NCI-H2171 (cell line): Measurements from ENCODE around the gene STIM1.
"Not testable (repeated sequence)": the region's sequence is repeated elsewhere in the genome, so short reads cannot be mapped to it uniquely, and the experiment has no call there.

Experiments used
- DNase-seq: peaks from one replicate; lab custom pipeline; 2025; lab: John Stamatoyannopoulos, UW

The STIM1 gene

DNA sequence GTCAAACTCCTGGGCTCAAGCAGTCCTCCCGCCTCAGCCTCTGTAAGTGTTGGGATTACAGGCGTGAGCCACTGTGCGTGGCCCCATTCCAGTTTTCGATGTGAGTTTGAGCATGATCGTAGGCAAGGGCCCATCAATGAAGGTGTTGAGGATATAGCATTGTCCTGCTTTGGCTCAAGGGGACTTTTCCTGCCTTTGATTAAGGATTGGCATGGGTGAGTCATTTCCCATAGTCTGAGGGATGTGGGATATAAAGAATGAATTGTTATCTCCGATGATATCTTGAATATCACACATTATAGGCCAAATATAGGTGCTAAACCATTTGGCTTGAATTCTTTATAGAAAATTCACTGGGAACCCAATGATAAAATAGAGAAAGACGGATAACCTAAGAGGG, 30.4 kb downstream of the STIM1 start:
- DNase-seq: no peak

DNA sequence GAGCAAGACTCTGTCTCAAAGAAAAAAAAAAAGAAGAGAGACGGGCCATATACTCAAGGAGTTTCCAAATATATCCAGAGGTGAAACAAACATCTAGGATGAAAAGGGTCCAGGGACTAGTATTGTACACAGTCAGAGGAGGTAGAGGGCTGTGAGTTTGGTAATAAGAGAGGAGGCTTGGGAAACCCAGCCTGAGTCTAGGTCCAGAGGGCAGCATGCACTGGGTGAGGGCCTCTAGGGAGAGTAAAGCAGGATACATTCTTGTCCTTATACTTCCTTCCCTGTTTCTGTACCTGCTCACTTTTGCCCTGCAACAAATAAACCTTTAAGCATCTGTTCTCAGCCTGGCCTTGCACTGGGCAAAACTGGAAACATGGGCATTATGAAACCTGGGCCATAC, 31.5 kb downstream of the STIM1 start:
- DNase-seq: no peak

DNA sequence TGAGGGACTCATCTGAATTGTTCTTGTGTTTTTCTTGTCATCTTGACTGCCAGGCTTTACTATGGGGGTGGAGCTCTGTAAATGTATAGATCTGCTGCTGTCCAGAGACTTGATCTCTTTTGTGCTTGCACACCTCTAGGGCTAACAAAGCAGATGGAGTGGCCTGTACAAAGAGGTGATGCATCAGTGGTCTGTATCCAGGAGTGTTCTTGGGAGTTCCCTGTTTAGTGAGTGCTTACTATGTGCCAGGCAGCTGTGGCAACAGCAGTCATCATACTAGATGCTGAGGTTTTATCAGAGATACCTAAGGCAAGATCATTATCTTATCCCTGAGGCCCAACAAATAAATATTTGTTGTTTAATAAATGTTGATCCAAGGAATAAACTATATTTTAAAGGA, 33.4 kb downstream of the STIM1 start:
- no peak for DNase-seq

DNA sequence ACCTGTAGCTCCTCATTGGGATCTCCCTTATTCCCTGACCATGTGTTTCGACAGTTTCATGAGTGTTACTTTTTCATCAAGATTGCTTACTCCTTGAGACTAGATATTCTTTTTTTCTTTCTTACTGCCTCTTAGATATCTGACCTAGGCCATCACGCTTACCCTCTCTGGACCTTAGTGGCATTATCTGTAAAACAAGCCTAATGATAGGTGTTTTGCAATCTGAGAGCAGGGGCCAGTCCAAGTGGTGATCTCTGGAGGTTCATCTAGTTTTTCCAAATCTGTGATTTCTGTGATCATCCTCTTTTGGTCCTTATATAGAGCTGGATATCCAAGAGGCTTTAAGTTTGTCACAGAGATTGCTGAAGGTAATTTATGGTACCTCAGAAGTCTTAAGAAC, 34.5 kb downstream of the STIM1 start:
- no peak for DNase-seq

DNA sequence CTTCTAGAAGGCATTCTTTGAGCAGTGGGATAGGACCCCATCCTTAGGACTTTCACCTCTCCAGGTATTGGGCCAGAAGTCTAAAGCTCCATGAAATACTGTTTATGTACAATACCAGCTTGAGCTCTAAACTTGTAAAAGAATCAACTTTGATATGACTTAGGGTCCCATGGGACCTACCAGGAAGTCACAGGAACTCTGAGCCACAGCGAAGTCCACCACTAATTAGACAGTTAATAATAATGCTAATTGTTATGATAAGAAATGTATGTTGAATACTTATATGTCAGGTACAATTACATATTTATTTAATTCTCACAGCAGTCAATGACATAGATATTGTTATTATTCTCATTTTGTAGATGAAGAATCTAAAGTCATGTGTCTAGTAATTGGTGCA, 35.3 kb downstream of the STIM1 start:
- no peak for DNase-seq

DNA sequence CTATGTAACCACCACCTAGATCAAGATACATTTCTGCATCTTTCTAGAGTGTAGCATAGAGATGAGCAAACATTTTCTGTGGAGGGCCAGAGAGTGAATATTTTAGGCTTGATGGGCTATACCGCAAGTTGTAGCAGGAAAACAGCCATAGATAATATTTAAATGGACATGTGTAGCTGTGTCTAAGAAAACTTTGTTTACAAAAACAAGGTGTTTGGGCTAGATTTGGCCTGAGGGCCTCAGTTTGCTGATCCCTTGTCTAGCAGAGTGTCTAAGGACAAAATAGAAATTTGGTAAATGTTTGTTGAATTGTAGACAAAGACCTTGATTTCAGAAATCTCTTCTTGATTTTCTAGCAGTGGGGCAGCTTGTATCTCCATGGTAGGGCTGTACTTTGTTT, 36.3 kb downstream of the STIM1 start:
- no peak for DNase-seq

DNA sequence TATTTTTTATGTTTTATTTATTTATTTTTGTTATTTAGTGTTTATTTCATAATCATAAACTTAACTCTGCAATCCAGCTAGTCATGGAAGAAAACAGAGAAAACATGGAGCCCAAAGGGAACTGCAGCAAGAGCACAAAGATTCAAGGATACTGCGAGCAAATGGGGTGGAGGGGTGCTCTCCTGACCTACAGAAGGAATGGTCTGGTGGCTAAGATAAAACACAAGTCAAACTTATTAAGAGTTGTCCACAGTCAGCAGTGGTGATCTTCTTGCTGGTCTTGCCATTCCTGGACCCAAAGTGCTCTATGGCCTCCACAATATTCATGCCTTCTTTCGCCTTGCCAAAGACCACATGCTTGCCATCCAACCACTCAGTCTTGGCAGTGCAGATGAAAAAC, 36.7 kb downstream of the STIM1 start:
- DNase-seq: no peak

DNA sequence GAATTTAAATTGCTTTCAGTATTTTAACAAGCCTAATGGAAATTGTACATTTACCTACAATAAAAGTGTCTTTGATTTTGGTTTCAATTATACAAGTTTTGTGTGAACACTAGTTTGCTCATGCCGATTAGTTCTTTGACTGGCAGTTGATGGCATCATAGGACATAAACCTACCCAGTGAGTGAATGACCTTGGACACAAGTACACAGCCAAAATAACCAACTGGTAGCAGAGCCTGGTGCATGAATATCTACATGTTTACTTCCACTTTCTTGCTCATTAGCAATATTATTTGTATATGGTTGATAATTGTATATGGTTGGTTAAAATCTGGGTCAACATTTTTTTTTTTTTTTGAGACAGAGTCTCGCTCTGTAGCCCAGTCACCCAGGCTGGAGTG, 37.8 kb downstream of the STIM1 start:
- DNase-seq: no peak

DNA sequence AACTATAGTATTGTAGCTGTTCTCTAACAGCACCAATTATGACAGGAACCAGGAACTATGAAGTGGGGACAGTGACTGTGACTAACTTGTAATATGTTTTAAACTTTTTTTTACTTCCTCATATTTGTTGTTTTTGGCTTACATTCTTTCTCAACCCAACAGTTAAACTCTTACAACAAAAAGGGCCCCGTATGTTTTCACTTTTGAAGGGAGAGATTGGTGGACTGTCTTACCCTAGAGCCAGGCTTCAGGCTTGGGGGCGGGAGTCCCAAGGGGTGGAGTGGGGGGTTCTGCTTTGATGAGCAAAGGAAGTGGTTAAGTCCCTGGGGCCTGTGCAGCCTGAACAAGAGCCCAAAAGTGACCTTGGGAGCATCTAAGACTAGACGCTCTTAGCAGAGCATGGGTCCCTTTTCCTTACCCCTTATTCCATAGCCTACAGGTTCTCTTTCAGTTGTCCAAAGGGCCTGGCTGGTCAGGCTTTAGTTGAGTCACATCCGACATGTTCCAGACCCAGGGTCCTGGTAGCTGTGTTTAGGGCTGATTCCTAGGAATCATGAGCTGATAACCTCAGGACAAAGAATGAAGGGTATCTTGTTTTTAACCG, 38.8 kb downstream of the STIM1 start:
- DNase-seq: no peak

DNA sequence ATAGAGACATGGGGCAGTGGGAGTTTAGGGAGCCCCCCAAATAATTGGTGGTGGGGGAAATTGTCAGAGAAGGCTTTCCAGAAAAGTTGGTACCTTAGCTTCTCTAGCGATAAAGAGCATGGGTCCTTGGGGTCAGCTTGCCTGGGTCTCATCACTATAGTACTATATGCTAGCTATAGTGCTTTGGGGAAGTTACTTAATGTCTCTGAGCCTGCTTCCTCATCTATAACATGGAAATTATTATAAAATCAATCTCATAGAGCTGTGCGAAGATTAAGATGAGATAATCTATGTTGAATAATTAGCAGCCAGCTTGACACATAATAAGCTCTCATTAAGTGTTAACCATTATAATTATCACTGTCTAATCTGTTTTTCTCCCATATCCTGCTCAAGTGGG, 41.2 kb downstream of the STIM1 start:
- DNase-seq: no peak

DNA sequence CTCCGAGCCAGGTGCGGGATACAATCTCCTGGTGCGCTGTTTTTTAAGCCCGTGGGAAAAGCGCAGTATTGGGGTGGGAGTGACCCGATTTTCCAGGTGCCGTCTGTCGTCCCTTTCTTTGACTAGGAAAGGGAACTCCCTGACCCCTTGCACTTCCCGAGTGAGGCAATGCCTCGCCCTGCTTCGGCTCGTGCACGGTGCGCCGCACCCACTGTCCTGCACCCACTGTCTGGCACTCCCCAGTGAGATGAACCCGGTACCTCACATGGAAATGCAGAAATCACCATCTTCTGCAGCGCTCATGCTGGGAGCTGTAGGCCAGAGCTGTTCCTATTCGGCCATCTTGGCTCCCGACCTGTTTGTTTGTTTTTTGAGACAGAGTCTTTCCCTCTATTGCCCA, 44.8 kb downstream of the STIM1 start:
- not testable (repeated sequence) for DNase-seq

DNA sequence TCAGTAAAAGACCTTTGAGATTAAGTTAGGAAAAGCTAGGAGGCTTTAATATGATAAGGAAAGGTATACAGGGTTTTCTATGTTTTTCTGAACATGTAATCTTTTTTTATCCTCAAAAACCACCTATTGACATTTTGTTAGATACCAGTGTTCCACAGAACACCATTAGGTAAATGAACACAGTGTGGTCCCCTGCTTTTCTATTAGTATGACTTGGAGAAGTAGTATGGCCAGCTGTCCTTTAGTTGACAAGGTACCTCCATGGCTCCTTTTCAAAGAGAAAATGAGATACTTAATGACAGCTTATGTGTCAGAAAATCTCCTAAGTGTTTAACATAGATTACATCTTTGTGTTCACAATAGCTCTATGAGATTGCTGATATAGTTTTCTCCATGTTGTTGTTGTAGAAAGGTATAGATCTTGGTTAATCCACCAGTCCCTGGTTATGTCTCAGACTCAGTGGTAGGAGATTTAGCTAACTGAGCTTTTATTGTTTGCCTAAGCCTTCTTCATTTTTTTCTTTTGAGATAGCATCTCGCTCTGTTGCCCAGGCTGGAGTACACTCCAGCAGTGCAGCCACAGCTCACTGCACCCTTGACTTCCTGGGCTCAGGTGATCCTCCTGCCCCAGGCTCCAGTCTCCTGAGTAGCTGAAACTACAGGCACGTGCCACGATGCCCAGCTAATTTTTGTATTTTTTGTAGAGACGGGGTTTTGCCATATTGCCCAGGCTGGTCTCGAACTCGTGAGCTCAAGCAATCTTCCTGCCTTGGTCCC, 46.0 kb downstream of the STIM1 start:
- DNase-seq: no peak

DNA sequence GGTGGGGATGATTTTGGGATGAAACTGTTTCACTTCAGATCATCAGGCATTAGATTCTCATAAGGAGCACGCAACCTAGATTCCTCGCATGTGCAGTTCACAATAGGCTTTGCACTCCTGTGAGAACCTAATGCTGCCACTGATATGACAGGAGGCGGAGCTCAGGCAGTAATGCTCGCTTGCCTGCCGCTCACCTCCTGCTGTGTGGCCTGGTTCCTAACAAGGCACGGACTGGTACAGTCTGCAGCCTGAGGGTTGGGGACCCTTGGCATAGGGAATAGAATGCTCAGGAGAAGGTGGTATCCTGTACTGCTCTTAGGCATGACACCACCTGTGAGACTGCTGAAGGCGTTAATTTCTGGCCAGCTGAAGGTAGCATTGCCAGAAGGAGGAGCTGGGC, 47.0 kb downstream of the STIM1 start:
- DNase-seq: no peak

DNA sequence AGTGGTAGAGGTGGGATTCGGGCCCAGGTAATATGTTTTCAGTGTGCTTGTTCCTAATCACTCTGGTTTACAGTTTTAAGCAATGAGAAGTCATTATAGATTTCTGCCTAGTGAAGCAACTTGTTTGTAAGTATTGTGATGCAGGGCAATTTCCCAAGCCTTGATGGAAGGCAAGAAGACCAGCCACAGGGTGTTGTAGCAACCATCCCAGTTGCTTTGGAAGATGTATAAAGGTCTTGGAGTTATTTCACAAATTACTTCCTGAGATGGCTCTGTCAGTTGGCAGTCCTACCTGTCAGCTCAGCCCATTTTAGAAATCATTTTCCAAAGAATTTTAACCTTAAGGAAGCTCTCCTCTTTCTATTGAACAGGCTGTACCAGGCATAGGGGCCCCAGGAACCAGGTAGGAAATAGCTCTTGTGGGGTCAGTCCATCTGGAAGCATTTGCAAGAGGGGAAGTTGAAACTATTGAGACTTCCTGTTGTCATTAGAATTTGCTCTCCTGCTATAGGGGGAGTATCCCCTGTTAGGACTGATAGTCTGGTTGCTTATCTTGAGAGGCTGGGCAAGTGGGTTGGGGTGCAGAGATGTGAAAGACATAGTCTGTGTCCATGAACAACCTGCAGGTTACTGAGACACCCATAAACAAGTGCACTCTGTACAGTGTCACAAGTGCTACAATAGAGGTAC, 47.9 kb downstream of the STIM1 start:
- no peak for DNase-seq

DNA sequence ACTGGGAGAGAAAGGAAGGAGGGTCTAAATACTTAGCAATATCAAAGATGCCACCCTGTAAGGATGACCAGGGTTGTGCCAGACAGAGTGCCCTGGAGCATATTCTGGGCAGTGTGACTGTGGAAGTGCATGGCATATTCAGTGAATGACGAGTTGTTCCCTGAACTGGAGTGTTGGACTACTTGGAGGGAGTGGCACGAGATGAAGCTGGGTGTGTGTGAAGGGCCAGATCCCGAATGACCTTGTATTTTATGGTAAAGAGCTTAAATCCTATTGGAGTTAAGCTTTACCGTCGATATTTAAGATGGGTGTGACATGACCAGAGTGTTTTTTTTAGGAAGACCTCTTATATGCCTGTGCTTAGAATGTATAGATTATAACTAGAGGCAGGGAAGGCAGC, 48.8 kb downstream of the STIM1 start:
- no peak for DNase-seq

DNA sequence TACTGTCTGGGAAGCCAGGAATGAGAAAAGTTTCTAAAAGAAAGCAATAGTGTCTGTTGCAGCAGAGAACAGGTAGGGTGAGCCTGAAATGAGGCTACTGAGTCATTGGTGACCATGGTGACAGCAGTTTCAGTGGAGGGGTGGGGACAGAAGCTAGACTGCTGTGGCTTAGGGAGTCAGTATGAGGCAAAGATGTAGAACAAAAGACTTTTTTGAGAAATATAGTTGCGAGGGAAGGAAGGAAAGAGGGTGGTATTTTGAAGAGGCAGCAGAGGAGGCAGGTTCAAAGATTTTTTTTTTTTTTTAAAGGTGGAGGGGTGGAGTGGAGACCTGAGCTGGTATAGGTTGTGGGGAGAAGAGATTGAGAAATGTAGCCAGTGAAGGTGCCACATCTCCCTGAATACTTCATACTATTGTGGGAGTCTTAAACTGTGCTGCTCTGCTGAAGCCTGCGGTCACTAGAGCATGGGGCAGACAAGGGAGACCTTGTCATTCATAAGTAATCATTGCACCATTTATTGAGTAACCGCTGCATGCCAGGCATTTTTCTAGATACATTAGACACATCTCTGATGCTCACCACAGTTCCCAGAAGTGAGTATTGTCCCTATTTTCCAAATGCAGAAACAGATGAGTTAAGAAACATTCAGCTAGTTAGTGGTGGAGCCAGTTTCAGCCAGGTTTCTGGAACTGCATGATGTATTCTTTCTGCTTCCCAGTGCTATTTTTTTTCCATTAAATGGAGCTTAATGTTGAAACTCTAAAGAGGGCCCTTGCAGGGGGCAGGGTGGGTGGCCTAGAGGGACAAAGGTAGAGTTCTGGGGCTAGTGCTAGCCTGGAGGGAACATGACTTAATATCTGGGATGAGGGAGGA, 49.9 kb downstream of the STIM1 start:
- DNase-seq: no peak

DNA sequence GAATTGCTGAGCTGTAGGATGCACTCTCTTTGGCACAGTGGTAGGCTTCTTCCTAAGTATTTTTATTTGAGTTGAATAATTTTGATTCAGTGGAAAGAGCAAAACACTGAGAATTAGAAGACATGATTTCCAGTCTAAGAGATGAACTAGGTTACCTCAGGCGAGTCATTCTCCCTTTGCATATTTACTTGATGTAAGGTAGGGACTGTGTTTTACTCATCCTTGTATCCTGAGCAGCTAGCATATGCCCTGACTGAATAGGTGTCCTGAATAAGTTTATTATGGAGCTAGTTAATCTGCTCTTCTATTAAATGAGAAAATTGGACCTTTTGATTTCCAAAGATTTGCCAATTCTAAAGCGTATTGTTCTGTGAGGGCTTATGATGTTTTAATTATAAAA, 50.7 kb downstream of the STIM1 start:
- DNase-seq: no peak

DNA sequence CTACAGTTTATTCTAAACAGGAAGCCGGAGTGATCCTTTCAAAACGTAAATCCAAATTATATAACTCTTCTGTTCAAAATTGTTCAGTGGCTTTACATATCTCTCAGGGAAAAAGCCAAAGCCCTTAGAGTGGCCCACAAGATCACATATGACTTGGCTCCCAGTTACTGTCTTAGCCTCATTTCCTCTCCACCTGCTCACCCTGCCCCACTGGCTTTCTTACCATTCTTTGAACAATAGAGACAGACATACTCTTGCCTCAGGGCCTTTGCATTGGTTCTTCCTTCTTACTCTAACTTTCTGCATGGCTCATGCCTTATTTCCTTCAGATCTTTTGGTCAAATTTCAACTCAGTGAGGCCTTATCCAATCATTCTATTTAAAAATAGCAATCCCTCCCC, 52.1 kb downstream of the STIM1 start:
- no peak for DNase-seq

DNA sequence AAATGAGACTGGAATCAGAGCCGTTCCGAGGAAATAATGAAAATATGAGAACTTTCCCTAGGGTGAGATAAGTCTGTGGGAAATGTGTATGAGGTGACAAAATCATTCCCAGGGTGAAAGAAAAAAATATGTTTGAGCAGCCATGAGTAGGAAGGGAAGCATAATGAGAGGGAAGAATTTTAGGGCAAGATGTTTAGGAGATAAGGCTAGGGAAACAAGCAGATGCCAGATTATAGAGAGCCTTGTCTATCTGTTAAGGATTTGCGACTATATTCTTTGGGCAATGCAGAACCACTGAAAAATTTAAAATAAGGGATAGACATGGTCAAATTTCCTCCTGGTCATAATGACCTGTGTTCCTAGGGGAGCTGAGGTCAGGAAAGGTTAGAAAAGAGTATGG, 54.4 kb downstream of the STIM1 start:
- no peak for DNase-seq

DNA sequence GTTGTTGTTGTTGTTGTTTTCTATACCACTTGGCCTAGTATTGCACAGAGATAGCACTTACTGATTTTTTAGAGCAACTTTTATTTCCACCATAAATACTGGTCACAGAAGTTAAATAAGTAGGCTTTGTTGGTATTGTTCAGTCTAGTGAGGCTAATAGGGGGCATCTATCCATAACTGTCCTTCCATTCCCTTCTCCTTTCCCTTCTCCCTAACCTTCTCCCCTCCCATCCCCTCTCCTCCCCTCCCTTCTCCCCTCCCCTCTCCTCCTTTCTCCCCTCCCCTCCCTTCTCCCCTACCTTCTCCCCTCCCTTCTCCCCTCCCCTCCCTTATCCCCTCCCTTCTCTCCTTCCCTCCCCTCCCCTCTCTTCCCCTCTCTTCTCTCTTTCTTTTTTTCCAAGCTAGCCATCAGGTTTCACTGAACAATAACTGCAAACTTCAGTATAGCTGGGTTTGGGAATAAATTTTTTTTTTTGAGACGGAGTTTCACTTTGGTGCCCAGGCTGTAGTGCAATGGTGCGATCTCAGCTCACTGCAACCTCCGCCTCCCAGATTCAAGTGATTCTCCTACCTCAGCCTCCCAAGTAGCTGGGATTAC, 56.5 kb downstream of the STIM1 start:
- DNase-seq: no peak

DNA sequence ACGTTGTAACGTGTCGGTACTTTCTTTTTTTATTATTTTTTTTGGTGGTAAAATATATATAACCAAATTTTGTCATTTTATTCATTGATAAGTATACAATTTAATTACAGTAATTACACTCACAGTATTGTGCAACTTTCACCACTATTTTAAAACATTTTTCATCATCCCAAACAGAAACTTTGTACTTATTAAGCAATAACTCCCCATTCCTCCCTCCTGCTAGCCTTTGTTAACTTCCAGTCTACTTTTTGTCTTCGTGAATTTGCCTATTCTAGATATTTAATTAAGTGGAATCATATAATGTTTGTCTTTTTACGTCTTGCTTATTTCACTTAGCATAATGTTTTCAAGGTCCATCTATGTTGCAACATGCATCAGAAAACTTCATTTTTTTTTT, 58.5 kb downstream of the STIM1 start:
- no peak for DNase-seq

DNA sequence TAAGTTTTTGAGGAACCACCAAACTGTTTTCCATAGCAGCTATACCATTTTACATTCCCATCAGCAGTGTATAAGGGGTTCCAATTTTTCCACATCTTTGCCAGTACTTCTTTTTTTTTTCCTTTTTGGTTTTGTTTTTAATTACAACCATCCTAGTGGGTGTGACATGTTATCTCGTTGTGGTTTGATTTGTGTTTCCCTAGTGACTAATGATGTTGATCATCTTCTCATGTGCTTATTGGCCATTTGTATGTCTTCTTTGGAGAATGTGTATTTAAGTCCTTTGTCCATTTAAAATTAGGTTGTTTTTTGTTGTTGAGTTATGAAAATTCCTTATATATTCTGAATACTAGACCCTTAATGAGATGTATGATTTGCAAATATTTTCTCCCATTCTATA, 59.3 kb downstream of the STIM1 start:
- DNase-seq: no peak
